Kidney (tissue), 14 donors: ENCODE results near the gene ACTC1. TPM values are rescaled to one million over a fixed set of nuclear protein-coding genes. Genes with fewer than 3 reads are reported as not detected.

Experiments used
- DNase-seq, 5 donors: peaks; one replicate each; pipeline ENCODE4 v3.0.0-alpha.2; 2013 to 2020
- FAIRE-seq: peaks from 2 replicates; lab custom pipeline; 2012; peaks lifted over from hg19 to GRCh38; lab: Jason Lieb, UNC
- H3K27ac ChIP-seq, 2 donors: one replicate each; pipeline ENCODE4 v1.7.0; 2013; ENCODE audit warnings: low read depth in 2 of 2, low read length in 2 of 2, inconsistent platforms in 1 of 2
- H3K27me3 ChIP-seq: one replicate; pipeline ENCODE4 v1.7.1; 2013; ENCODE audit warnings: low read length, inconsistent platforms; ENCODE audit not compliant: control insufficient read depth, insufficient read depth
- H3K36me3 ChIP-seq, 3 donors: one replicate each; pipeline versions ENCODE4 v1.7.0 to v1.7.1; 2013; ENCODE audit warnings: low read length in 3 of 3, control low read depth in 1 of 3, inconsistent platforms in 1 of 3; ENCODE audit not compliant: insufficient read depth in 3 of 3, control insufficient read depth in 2 of 3
- H3K4me1 ChIP-seq, 3 donors: one replicate each; pipeline versions ENCODE4 v1.7.0 to v1.7.1; 2013; ENCODE audit warnings: low read length in 3 of 3, inconsistent platforms in 1 of 3, low read depth in 1 of 3; ENCODE audit not compliant: control insufficient read depth in 2 of 3, insufficient read depth in 2 of 3
- H3K4me3 ChIP-seq, 3 donors: one replicate each; pipeline versions ENCODE4 v1.7.0 to v1.8.1; 2013; ENCODE audit warnings: low read length in 3 of 3, control low read depth in 1 of 3, inconsistent platforms in 1 of 3
- H3K9ac ChIP-seq, 3 donors: one replicate each; pipeline versions ENCODE4 v1.7.0 to v1.7.1; 2013; ENCODE audit warnings: low read length in 3 of 3, control low read depth in 1 of 3, inconsistent platforms in 1 of 3
- H3K9me3 ChIP-seq, 3 donors: one replicate each; pipeline versions ENCODE4 v1.7.0 to v1.7.1; 2013; ENCODE audit warnings: low read length in 3 of 3, control low read depth in 1 of 3, inconsistent platforms in 1 of 3; ENCODE audit not compliant: control insufficient read depth in 2 of 3, insufficient read depth in 1 of 3
- intact Hi-C: fragments of 100-400 bp; cut with DNase I; formaldehyde crosslinking; loops from one replicate; pipeline ENCODE4 v1.11.1; 2022
- polyA plus RNA-seq: library from polyadenylated mRNA; stranded (reverse); fragments of 350-450 nt; fragmentation: Illumina TruSeq; extraction: RNeasy Lipid Tissue Mini Kit (QIAGEN cat#74804); gene quantifications from one replicate; pipeline ENCODE4 v1.2.3, GENCODE V29; 2014; ENCODE audit warnings: low read depth, low replicate concordance; ENCODE audit not compliant: insufficient read depth
- total RNA-seq: library from RNA; stranded (reverse); fragmentation: NEBNext Ultra II Directional; extraction: Animal tissue kit (Norgen Biotek cat#: 25700); gene quantifications from one replicate; pipeline ENCODE4 v1.2.1, GENCODE V29; 2021
- TF ChIP-seq, protein P1 (sequence below): IDR thresholded peaks from 3 replicates; pipeline ENCODE4 v1.5.1; 2012; ENCODE audit warnings: mild to moderate bottlenecking, moderate library complexity, borderline replicate concordance; ENCODE audit not compliant: insufficient read depth; ENCODE audit errors: extremely low read depth
- donor health status: control.
- donor health status: control.
- donor health status: control.
- donor health status: control.
- donor health status: control.
- donor health status: DM: yes; HTN: yes; CAD: no.
- donor health status: Normal renal cell carcinoma (clear cell type).

The ACTC1 gene
- total and polyA plus RNA-seq, 2 donors from 2014 or later = 7.4 to 25.0 TPM

DNA sequence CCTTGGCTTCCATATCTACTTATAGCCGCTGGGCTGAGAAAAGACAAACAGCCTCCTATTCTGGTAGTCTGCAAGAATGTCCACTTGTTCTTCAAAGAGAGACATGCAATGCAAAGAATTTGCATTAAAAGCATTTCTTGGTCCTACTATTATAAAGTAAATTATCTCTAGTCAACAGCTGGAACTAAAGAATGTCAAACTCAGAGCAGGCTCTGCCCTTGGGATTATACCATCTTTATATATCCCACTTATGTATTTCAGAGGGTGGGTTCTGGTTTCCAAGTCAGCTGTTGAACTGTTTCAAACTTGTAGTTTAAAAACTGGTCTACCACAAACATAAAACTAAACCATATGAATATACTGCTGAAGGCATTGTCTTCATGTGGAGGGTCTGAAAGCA lies 7.0 kb upstream of the ACTC1 start:
- TF ChIP-seq, protein P1, sequence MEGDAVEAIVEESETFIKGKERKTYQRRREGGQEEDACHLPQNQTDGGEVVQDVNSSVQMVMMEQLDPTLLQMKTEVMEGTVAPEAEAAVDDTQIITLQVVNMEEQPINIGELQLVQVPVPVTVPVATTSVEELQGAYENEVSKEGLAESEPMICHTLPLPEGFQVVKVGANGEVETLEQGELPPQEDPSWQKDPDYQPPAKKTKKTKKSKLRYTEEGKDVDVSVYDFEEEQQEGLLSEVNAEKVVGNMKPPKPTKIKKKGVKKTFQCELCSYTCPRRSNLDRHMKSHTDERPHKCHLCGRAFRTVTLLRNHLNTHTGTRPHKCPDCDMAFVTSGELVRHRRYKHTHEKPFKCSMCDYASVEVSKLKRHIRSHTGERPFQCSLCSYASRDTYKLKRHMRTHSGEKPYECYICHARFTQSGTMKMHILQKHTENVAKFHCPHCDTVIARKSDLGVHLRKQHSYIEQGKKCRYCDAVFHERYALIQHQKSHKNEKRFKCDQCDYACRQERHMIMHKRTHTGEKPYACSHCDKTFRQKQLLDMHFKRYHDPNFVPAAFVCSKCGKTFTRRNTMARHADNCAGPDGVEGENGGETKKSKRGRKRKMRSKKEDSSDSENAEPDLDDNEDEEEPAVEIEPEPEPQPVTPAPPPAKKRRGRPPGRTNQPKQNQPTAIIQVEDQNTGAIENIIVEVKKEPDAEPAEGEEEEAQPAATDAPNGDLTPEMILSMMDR = no peak
- no peak for DNase-seq
- H3K9ac ChIP-seq = no peak overlapping the region
- peaks cover 0 to 2% (median 0%) of the 10 kb centered on the region in 3 donors for H3K4me1 ChIP-seq
- FAIRE-seq = no peak
- H3K4me3 ChIP-seq = no peak overlapping the region
- H3K27ac ChIP-seq = no peak overlapping the region
- no peaks in the 10 kb centered on the region for H3K36me3 ChIP-seq
- H3K27me3 ChIP-seq = no peaks in the 10 kb centered on the region
- no peaks in the 10 kb centered on the region for H3K9me3 ChIP-seq
- intact Hi-C loops = no loop called here

DNA sequence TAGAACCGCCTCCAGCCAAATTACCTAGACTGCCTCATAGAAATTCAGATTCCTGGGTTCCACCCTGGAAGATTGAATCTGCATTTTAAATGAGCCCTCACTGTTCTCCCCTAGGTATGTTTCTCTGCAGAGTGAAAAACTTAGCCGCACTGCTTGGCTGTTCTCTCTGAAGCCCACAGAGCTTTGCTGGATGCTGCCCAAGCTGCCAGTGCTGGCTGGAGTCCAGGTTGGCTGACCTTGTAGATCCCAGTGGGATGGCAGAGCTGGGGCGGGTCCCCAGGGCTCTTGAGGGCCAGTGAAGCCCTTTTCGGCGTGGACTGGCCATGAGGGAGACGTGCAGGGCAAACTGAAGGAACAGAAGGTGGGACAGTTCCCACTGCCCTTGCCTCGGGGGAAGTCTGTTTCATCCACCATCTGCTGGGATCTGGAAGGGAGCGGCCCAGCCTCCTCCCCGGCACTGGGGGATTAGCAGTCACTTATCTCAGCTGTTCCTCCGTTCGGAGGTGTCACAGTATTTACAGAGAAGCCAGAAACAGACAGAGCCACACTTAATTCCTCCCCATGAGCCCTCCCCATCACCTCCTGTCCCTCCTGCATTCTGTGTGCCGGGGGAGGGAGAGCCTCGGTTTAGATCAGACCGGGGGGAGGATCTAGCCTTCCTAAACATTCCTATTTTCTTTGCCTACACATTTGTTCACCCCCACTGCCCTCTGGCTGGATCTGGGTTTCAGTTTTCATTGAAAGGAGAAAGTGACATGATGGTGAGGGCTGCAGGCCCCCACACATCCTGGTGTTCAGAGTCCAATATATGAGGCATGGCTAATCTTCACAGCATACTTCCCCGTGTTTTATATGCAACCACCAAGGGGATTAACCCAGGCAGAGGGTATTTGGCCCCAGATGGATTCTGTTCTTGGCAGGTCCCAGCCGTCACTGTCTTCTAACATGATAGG lies 4.1 kb upstream of the ACTC1 start:
- intact Hi-C loops = no loop called here
- Histone ChIP-seq H3K9ac (no peak overlapping the region), H3K9me3 (no peaks in the 10 kb centered on the region), H3K4me3 (no peak overlapping the region), H3K36me3 (no peaks in the 10 kb centered on the region), H3K27me3 (no peaks in the 10 kb centered on the region), H3K27ac (no peak overlapping the region), H3K4me1 (peaks cover 0 to 2% (median 0%) of the 10 kb centered on the region in 3 donors)
- FAIRE-seq (no peak), DNase-seq (peak; percentile 57 to 79 (median 78))
- TF ChIP-seq, protein P1 = no peak

DNA sequence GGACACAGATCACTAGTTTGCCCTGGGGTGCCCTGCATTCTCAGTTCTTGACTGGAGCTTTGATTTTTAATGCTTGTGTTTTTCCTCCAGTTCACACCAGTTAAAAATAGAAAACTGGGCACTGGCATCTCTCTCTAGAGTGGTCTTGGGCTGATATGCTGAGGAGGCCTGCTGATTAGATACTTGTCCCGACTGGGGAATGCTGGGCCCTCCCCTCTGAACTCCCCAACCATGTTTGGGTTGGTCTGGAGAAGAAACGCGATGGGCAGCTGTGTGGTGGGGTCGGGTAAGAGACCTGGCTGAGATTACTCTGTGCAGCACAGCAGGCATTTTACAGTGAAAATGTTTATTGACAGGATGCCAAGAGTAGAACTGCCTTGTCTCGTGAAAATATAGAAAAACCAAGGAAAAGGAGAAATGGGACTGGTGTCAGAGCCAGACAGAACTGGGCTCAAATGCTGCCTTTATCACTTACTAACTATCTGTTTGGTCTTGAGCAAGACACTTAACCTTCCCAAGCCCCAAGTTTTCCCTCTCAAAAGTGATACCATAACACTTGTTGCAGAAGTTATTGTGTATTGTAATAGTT lies 1.6 kb upstream of the ACTC1 start:
- Histone ChIP-seq H3K9ac (no peak overlapping the region), H3K9me3 (no peaks in the 10 kb centered on the region), H3K4me1 (peaks cover 0 to 2% (median 0%) of the 10 kb centered on the region in 3 donors), H3K4me3 (no peak overlapping the region), H3K27ac (no peak overlapping the region), H3K27me3 (peaks cover 6% of the 10 kb centered on the region), H3K36me3 (no peaks in the 10 kb centered on the region)
- intact Hi-C loops = no loop called here
- FAIRE-seq (no peak), DNase-seq (no peak)
- TF ChIP-seq, protein P1 = no peak
